Measurements from ENCODE around the gene EDARADD.

GRCh38 chr1:236377832-236378535 is 16.1 kb upstream of the EDARADD start:
- TF ChIP-seq CTCF (conservative IDR thresholded peaks at IDR 0.05; ENCODE audit: low read length) (no peak), EZH2phosphoT487 (IDR thresholded peaks at IDR 0.05; ENCODE audit: borderline replicate concordance, low read depth, low read length) (no peak)
